K562 treated with DMSO at 1 percent for 24 hours (cell line): ENCODE data around the gene PDGFD. TPM values are rescaled to one million over a fixed set of nuclear protein-coding genes. Genes with fewer than 3 reads are reported as not detected.

Experiments
- total RNA-seq: library from RNA; unstranded; fragments of 300-600 nt; gene quantifications from 2 replicates; pipeline ENCODE4 v1.2.3, GENCODE V29; 2022; ENCODE audit warnings: low read depth; ENCODE audit not compliant: insufficient read depth

PDGFD gene
- not detected in 2 replicates for total RNA-seq

DNA sequence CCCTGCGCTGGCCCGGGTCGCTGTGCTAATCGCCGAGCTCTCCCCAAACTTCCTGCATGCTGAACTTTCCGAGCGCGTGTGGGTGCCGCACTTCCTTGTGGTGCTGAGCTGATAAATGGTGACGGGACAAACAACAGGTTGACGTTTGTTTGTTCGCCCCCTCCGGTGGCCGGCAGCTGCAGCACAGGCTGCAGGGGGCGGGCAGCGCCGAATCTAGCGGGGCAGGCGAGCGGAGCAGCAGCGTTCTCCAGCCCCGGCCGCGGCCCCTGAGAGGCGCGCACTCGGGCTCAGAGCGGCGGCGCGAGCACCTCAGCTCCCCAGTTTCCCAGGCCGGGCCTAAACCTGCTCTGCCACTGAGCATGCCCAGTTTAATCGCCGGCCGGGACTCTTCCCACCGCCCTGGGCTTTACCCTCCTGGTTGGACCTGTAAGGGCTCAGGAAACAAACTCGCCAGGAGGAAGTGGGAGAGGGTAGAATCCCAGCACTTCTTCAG is at the start of gene PDGFD:
PDGFD (minus strand) TSS at position 120 of the 493 bp plus-strand sequence.

DNA sequence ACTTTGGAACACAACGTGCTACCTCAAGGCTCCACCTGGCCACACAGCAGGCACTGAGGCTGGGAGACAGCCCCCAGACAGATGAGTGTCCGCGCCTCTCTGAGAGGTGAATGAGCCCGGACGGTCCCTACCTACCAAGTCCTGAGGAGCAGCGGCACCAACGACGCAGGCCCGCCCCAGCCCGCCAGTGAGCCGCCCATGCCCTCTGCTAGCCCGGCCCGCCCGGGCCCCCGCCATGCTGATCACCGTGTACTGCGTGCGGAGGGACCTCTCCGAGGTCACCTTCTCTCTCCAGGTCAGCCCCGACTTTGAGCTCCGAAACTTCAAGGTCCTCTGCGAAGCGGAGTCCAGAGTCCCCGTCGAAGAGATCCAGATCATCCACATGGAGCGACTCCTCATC is 127.4 kb downstream of the PDGFD start, which contains the start of gene DDI1:
DDI1 (plus strand) TSS at position 53 of the 400 bp plus-strand sequence; CDS start at position 236, 183 bp downstream.

Other genes starting within 250 kb of the PDGFD start
- not detected in 2 replicates for gene DDI1, start 127.5 kb downstream of the PDGFD start, total RNA-seq